Lower leg skin (tissue), 4 donors: Measurements from ENCODE around the gene SNX5. TPM values are rescaled to one million over a fixed set of nuclear protein-coding genes. Genes with fewer than 3 reads are reported as not detected.

Source experiments
- DNase-seq, 2 donors: peaks; one replicate each; pipeline ENCODE4 v3.0.0-alpha.2; 2019; ENCODE audit warnings: low spot score in 2 of 2
- H3K4me3 ChIP-seq: fragments of 200-600 bp; sonication (generic); 2 replicates; pipeline ENCODE4 v1.5.1; 2017; ENCODE audit warnings: mild to moderate bottlenecking, low read depth; ENCODE audit not compliant: poor library complexity, severe bottlenecking
- POLR2A ChIP-seq, 2 donors: fragments of 450-650 bp; IDR thresholded peaks; one replicate each; pipeline ENCODE4 v1.6.1; 2016 to 2017; ENCODE audit warnings: antibody characterized with exemption in 2 of 2, mild to moderate bottlenecking in 1 of 2, moderate library complexity in 1 of 2
- WGBS, 2 donors: methylation state at CpG; one replicate each; pipeline ENCODE4 v1.1.5; 2018; 5-methylcytosine and 5-hydroxymethylcytosine counted together
- intact Hi-C: fragments of 100-400 bp; cut with DNase I; formaldehyde crosslinking; loops from one replicate; pipeline ENCODE4 v1.15.0; 2023; ENCODE audit warnings: low total_unique reads
- total RNA-seq, 4 donors: library from RNA; depleted of rRNA; stranded (reverse); fragments of >200 nt; gene quantifications; one replicate each; pipeline ENCODE4 v1.1.0, GENCODE V29; 2016
- TF ChIP-seq, protein P1 (sequence below), 3 donors: fragments of 450-650 bp; IDR thresholded peaks; one replicate each; pipeline ENCODE4 v1.5.1; 2016; ENCODE audit warnings: antibody characterized with exemption in 3 of 3, mild to moderate bottlenecking in 3 of 3, moderate library complexity in 2 of 3

Gene SNX5
- total RNA-seq, 4 donors from 2014 or later = 44.6 to 70.7 (median 66.0) TPM

DNA sequence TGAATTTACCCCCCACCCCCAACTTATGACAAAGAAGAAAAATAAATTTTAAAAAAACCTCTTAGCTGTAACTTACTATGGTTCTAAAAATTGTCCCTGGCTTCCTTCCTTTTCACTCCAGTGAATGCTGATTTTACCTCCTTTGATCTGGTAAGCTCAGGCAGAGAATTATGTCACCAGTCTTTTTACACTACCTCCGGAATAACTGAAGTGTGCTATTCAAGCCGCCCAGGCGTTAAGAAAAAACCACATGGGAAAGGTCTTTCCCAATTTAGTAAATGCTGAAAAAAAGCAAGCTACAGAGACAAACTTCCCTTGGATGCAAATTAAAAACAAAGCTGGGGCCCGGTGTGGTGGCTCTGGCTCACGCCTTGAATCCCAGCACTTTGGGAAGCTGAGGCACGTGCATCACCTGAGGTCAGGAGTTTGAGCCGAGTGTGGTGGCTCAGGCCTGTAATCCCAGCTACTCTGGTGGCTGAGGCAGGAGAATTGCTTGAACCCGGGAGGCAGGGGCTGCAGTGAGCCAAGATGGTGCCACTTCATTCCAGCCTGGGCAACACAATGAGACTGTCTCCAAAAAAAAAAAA, 12.4 kb downstream of the SNX5 start:
- no peak for DNase-seq
- intact Hi-C loops = no loop called here
- H3K4me3 ChIP-seq = no peak overlapping the region
- TF ChIP-seq POLR2A (IDR thresholded peaks at IDR 0.05) = no peak
- TF ChIP-seq, protein P1, sequence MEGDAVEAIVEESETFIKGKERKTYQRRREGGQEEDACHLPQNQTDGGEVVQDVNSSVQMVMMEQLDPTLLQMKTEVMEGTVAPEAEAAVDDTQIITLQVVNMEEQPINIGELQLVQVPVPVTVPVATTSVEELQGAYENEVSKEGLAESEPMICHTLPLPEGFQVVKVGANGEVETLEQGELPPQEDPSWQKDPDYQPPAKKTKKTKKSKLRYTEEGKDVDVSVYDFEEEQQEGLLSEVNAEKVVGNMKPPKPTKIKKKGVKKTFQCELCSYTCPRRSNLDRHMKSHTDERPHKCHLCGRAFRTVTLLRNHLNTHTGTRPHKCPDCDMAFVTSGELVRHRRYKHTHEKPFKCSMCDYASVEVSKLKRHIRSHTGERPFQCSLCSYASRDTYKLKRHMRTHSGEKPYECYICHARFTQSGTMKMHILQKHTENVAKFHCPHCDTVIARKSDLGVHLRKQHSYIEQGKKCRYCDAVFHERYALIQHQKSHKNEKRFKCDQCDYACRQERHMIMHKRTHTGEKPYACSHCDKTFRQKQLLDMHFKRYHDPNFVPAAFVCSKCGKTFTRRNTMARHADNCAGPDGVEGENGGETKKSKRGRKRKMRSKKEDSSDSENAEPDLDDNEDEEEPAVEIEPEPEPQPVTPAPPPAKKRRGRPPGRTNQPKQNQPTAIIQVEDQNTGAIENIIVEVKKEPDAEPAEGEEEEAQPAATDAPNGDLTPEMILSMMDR (IDR thresholded peaks at IDR 0.05) = no peak
- WGBS, 2 donors = 87% methylated on average over 8 of the region's 8 CpGs

DNA sequence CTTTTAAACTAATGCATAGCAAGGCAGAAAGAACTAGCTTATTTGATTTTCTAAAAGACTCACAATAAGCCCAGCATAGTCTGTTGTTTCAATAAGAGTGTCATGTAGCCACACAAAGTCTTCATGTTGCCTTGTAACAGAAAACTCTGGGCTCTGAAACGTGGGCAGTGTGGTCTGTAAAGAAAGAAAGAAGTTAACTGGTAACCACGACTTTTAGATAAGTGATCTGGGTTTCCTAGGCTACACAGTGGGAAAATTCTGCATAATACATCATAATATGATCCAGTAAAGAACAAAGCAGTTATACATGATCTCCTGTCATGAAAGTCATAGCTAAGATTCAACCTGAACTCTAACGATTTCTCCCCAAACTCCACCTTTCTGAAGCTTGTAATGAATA, 13.3 kb downstream of the SNX5 start:
- TF ChIP-seq, protein P1 (IDR thresholded peaks at IDR 0.05) = no peak
- no peak for TF ChIP-seq POLR2A (IDR thresholded peaks at IDR 0.05)
- no peak overlapping the region for H3K4me3 ChIP-seq
- intact Hi-C loops = no loop called here
- no peak for DNase-seq
- WGBS, 2 donors = 70 to 78% methylated on average over 3 of the region's 3 CpGs

DNA sequence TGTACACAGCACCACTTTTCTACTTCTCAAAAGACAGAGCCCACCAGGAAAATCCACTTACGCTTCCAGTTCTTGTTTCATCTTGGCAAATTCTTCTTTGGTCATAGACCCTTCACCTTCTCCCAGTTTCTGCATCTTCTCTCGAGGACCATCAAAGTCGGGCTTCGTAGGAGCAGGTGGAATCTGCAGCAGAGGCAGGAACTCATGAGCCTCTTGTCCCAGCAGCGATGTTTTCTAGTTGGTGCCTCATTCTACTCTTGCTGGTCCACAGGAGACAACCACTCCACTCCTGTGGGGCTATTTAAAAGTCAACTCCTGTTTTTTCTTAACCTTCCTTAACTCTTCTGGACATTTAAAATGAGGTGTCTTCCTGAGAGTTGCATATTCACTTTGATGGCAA, 14.7 kb downstream of the SNX5 start:
- DNase-seq = no peak
- H3K4me3 ChIP-seq = no peak overlapping the region
- TF ChIP-seq, protein P1 (IDR thresholded peaks at IDR 0.05) = no peak
- no peak for TF ChIP-seq POLR2A (IDR thresholded peaks at IDR 0.05)
- intact Hi-C loops = no loop called here
- WGBS, 2 donors = 91 to 95% methylated on average over 5 of the region's 5 CpGs

DNA sequence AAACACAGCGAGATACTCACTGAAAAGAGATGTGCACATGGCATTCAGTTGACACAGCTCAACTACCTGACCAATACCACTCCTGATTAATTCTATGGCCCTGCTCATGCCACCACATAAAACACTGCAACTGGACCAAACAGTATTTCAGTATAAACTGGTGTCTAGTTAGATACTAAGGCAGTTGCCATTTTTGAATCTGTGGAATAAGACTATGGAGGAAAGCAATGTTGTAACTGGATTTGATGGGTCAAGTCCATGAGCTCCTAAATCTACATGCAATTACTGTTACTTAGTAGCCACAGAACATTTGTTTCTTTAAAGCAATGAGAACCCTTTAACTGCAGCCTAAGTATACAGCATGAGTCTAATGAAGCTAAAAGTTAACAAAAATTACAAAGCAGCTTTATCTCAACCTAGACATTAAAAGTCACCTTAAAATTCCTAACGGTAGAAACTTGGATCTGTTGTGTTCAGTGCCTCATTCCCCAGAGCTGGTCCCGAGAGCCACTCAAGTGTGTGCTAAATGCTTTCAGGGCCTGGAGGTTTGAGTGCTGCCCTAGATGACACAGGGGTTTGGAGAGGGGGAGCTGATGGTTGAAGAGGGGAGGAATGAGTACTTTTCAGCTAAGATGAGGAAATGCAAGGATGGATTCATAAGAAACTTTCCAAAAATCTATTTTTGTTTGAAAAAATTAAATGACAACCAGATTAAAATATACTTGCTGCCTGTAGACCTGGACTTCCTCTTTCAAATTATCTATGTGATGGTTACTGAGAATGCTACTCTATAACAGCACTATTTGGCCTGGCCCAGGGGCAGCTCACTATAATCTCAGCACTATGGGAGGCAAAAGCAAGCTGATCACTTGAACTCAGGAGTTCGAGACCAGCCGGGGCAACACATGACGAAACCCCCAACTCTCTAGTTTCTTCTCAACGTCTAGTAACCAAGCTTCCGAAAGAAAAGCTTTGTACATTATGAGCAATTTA, 15.6 kb downstream of the SNX5 start:
- 93 to 94% methylated on average over 8 of the region's 8 CpGs for WGBS, 2 donors
- intact Hi-C loops = no loop called here

DNA sequence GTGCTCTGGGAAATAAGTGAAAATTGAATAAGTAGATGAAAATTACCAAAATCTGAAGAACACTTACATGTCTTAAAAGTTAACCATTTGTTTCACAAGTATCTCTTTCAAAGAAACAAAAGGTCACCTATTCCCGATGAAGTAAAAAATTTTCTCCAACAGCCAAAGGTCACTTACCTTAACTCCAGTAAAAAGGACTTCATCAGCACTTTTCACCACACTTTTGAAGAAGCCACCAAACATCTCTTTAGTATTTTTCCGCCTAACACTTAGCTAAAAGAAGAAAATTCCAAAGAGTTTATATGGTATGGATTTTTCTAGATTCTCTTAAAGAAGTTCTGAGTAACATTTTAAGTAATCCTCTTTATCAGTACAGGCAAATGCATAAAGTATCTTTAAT, 17.3 kb downstream of the SNX5 start:
- WGBS, 2 donors = 97% methylated on average over 2 of the region's 2 CpGs
- H3K4me3 ChIP-seq = no peak overlapping the region
- DNase-seq = no peak
- intact Hi-C loops = no loop called here
- TF ChIP-seq, protein P1 (IDR thresholded peaks at IDR 0.05) = no peak
- no peak for TF ChIP-seq POLR2A (IDR thresholded peaks at IDR 0.05)

More for the DNA sequence above, 15.6 kb downstream of the SNX5 start:
- no peak overlapping the region for H3K4me3 ChIP-seq
- no peak for DNase-seq
- TF ChIP-seq POLR2A (IDR thresholded peaks at IDR 0.05) = no peak
- TF ChIP-seq, protein P1 (IDR thresholded peaks at IDR 0.05) = no peak
